ENCODE results near the gene SLC39A6. TPM values are rescaled to one million over a fixed set of nuclear protein-coding genes. Genes with fewer than 3 reads are reported as not detected.
"Not testable (repeated sequence)": the region's sequence is repeated elsewhere in the genome, so short reads cannot be mapped to it uniquely, and the experiment has no call there.

SLC39A6 gene
- total RNA-seq, 4 donors from 2014 or later, result 42.6 to 52.8 (median 48.1) TPM

DNA sequence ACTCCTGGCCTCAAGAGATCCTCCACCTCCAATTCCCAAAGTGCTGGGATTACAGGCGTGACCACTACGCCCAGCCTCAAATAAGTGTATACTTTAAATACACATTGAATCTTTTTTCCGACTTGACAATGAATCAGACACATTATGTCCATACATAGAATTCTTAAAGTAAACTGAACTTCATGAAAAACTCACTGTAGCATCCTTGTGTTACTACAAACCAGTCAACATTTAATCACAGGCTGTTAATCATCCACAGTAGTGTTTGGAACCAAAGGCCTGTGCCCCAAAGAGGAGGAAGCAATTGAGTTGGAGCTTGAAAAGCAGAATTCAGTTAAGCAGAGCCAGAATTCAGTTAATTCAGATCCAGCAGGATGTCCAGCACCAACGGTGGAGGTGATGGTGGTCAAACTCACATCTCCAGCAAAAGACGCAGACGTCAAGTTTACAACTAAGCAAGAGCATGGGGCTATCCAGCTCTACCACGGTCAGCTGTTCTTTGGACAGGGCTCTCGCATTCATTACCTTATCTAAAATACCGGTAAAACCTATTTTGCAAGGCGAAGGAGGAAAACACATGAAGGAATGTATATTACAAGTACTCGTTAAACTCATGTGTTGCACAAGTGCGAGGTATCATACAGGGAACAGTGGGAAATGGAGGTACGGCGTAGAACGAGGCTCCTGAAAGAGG, 1.2 kb downstream of the SLC39A6 start:
- peak overlapping the region; percentile 91 to 99 (median 94) for H3K4me3 ChIP-seq (replicated peaks in 1 of 3)
- H3K4me1 ChIP-seq, result peaks cover 12 to 27% of the 10 kb centered on the region in 2 donors
- TF ChIP-seq, protein P1, sequence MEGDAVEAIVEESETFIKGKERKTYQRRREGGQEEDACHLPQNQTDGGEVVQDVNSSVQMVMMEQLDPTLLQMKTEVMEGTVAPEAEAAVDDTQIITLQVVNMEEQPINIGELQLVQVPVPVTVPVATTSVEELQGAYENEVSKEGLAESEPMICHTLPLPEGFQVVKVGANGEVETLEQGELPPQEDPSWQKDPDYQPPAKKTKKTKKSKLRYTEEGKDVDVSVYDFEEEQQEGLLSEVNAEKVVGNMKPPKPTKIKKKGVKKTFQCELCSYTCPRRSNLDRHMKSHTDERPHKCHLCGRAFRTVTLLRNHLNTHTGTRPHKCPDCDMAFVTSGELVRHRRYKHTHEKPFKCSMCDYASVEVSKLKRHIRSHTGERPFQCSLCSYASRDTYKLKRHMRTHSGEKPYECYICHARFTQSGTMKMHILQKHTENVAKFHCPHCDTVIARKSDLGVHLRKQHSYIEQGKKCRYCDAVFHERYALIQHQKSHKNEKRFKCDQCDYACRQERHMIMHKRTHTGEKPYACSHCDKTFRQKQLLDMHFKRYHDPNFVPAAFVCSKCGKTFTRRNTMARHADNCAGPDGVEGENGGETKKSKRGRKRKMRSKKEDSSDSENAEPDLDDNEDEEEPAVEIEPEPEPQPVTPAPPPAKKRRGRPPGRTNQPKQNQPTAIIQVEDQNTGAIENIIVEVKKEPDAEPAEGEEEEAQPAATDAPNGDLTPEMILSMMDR (IDR thresholded peaks at IDR 0.05), result no peak
- TF ChIP-seq POLR2A (IDR thresholded peaks at IDR 0.05), result no peak
- H3K9me3 ChIP-seq, result no peaks in the 10 kb centered on the region
- WGBS, 2 donors, result 41 to 42% methylated on average over 15 of the region's 15 CpGs
- intact Hi-C loops (cut with DNase I), result loop anchor here (5.0 kb wide), 1 partner anchor 56 kb away; no protein-coding TSS in a partner anchor
- no peak for DNase-seq
- H3K36me3 ChIP-seq, result no peaks in the 10 kb centered on the region
- H3K27me3 ChIP-seq, result no peaks in the 10 kb centered on the region
- H3K27ac ChIP-seq, result no peak overlapping the region

DNA sequence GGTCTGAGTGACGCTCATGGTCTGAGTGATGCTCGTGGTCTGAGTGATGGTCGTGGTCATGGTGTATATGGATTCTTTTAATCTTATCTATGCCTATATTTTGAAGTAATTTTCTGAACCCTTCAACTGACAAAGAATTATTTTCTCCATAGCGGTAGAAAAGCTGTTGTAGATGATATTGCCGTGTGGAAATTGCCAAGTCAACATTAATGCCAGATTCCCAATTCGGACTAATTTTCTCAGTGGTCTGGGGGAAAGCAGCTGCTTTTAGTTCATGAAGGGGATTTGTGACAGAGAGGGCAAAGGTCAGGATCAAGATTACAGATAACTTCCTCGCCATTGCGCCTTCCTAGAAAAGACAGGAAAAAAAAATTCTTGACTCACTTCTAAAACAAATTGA, 2.5 kb downstream of the SLC39A6 start:
- 94 to 97% methylated on average over 8 of the region's 8 CpGs for WGBS, 2 donors
- TF ChIP-seq POLR2A (IDR thresholded peaks at IDR 0.05), result no peak
- TF ChIP-seq, protein P1 (IDR thresholded peaks at IDR 0.05), result no peak
- Histone ChIP-seq H3K36me3 (peaks cover 0 to 5% of the 10 kb centered on the region in 2 donors), H3K4me3 (replicated peaks in 1 of 3) (no peak overlapping the region), H3K9me3 (no peaks in the 10 kb centered on the region), H3K27me3 (no peaks in the 10 kb centered on the region), H3K27ac (no peak overlapping the region), H3K4me1 (peaks cover 12 to 19% of the 10 kb centered on the region in 2 donors)
- intact Hi-C loops (cut with DNase I), result loop anchor here (5.0 kb wide), 1 partner anchor 54 kb away; no protein-coding TSS in a partner anchor
- DNase-seq, result no peak

DNA sequence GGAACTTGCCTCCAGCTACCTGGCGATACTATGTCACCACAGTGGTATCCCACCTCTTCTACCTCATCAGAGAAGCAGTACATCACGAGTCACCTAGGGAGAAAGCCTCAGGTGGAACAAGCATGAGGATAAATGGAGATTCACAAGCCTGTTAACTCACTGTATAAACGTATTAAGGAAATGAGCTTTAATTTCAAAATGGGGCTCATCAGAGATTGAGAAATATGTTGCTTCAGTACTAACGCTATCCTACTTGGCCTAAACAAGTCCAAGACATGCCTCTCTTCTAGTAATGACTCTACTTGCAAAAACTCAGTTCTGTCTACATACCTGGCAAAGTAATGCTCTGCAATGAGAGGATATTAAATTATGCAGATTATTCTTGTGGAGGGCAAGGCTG, 4.3 kb downstream of the SLC39A6 start:
- H3K27me3 ChIP-seq, result no peaks in the 10 kb centered on the region
- no peak overlapping the region for H3K4me3 ChIP-seq (replicated peaks in 1 of 3)
- peaks cover 11% of the 10 kb centered on the region in 2 donors for H3K36me3 ChIP-seq
- H3K4me1 ChIP-seq, result peaks cover 0 to 8% of the 10 kb centered on the region in 2 donors
- DNase-seq, result no peak
- WGBS, 2 donors, result 95 to 98% methylated on average over 4 of the region's 4 CpGs
- no peak overlapping the region for H3K27ac ChIP-seq
- intact Hi-C loops (cut with DNase I), result loop anchor here (5.0 kb wide), 1 partner anchor 53 kb away; no protein-coding TSS in a partner anchor
- no peak for TF ChIP-seq POLR2A (IDR thresholded peaks at IDR 0.05)
- TF ChIP-seq, protein P1 (IDR thresholded peaks at IDR 0.05), result no peak
- no peaks in the 10 kb centered on the region for H3K9me3 ChIP-seq

DNA sequence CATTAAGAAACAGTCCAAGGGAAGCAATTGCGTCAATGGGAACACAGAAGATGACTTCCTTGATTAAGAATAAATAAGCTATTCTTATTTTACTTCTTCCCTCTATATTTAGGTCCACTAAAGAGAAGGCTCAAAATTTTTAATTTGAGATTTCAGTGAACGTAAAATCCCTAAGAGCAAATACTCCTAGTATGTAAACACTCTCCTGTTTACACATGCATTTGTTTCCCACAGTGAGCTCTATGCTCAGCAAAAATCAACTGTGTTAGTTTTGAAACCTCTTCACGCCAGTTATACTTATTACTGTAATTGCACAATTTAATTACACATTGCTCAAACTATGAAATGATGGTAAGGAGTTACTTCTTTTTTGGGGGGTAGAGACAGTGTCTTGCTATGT, 8.8 kb downstream of the SLC39A6 start:
- TF ChIP-seq, protein P1 (IDR thresholded peaks at IDR 0.05), result no peak
- no peak for TF ChIP-seq POLR2A (IDR thresholded peaks at IDR 0.05)
- Histone ChIP-seq H3K9me3 (no peaks in the 10 kb centered on the region), H3K27me3 (no peaks in the 10 kb centered on the region), H3K36me3 (peaks cover 11% of the 10 kb centered on the region in 2 donors), H3K4me3 (replicated peaks in 1 of 3) (no peak overlapping the region), H3K27ac (no peak overlapping the region), H3K4me1 (no peaks in the 10 kb centered on the region)
- no peak for DNase-seq
- intact Hi-C loops (cut with DNase I), result no loop called here
- 92 to 94% methylated on average over 3 of the region's 3 CpGs for WGBS, 2 donors

DNA sequence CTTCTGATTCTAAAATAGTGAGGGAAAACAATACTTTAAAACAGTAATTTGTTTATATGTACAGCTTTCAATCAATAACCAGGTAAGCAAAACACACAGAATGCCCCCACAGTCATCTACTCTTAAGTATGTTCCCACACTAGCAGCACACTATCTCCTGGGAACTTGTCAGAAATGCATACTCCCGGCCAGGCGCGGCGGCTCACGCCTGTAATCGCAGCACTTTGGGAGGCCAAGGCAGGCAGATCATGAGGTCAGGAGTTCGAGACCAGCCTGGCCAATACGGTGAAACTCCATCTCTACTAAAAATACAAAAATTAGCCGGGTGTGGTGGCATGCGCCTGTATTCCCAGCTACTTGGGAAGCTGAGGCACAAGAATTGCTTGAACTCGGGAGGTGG, 12.4 kb downstream of the SLC39A6 start:
- DNase-seq; H3K27ac ChIP-seq; H3K27me3 ChIP-seq; H3K4me1 ChIP-seq; H3K4me3 ChIP-seq (replicated peaks in 1 of 3); intact Hi-C loops (cut with DNase I); H3K9me3 ChIP-seq: not testable (repeated sequence)
- H3K36me3 ChIP-seq, result peaks cover 32 to 35% of the 10 kb centered on the region in 2 donors
- WGBS, 2 donors, result 94 to 95% methylated on average over 11 of the region's 11 CpGs
